SH-SY5Y (cell line): ENCODE measurements around the gene AFAP1L2.
A peak's percentile ranks its signal among the peaks of the same experiment; 100 is the strongest.

Experiments
- GATA2 ChIP-seq: IDR thresholded peaks from 2 replicates; pipeline ENCODE4 v1.6.1; 2011; ENCODE audit warnings: mild to moderate bottlenecking, low read depth, low read length
- GATA3 ChIP-seq: IDR thresholded peaks from 2 replicates; pipeline ENCODE4 v1.6.1; 2011; ENCODE audit warnings: low read depth, mild to moderate bottlenecking, low read length, moderate library complexity

The AFAP1L2 gene

GRCh38 chr10:114274616-114275453 is 129.5 kb downstream of the AFAP1L2 start:
- TF ChIP-seq GATA3 (no peak), GATA2 (no peak)

DNA sequence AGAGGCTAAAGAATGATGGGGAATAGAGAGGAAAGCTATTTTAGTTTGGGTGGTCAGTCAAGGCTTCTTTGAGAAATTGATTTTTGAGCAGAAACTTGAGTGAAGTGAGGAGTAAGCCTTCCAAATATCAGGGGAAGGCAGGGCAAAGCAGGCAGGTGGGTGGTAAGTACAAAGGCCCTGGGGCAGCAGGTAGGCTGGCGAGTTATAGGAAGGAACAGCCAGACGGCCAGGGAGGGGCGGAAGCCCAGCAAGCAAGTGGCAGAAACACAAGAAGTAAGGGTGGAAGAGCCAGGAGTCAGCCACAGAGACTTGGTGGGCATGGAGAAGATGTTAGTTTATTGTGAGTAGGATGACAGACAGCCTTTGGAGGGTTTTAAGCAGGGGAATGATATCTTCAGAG is 130.4 kb downstream of the AFAP1L2 start:
- TF ChIP-seq GATA2, result no peak
- TF ChIP-seq GATA3, result no peak

DNA sequence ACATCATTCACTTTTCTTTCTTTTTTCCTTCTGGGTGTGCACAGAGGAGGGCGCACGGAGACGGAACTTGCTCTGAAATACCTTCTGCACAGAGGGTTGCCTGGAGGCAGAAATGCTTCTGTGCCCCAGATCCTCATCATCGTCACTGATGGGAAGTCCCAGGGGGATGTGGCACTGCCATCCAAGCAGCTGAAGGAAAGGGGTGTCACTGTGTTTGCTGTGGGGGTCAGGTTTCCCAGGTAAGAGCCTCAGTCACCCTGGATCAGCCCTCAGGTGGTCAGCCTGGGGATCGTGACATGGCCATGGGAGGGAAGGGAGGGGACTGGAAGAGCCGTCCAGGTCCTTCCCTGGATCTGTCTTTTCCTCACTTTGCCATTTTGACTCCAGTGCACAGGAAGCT is 131.6 kb downstream of the AFAP1L2 start:
- TF ChIP-seq GATA3 (no peak), GATA2 (no peak)

GRCh38 chr10:114271779-114272167 is 132.5 kb downstream of the AFAP1L2 start:
- TF ChIP-seq GATA2 (no peak), GATA3 (no peak)

- no peak for TF ChIP-seq GATA3
- no peak for TF ChIP-seq GATA2
These were observed 133.1 kb downstream of the AFAP1L2 start for GRCh38 chr10:114271075-114271778.

GRCh38 chr10:114266521-114266920 is 137.8 kb downstream of the AFAP1L2 start:
- TF ChIP-seq GATA3, result no peak
- peak; percentile 47 for TF ChIP-seq GATA2

GRCh38 chr10:114265392-114266053 is 138.8 kb downstream of the AFAP1L2 start:
- TF ChIP-seq GATA2 (no peak), GATA3 (no peak)

DNA sequence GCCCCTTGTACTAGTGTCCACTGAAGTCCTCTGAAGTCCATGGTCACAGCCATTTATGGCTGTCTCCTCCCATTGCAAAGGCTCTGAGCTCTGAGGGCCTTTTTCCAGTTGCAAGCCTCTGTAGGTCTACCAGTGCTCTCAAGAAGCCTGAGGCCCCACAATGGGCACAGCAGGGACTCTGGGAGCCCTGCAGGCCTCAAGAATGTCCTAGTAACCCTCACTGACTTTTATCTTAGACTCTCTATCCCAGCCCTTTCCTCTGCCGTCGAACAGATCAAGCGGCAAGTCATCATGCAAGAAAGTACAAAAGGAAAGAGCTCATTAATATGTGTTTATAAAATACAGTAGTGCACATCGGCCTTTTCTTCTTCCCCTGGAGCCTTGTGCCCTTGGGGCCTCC is 141.8 kb downstream of the AFAP1L2 start:
- TF ChIP-seq GATA3 (no peak), GATA2 (no peak)

DNA sequence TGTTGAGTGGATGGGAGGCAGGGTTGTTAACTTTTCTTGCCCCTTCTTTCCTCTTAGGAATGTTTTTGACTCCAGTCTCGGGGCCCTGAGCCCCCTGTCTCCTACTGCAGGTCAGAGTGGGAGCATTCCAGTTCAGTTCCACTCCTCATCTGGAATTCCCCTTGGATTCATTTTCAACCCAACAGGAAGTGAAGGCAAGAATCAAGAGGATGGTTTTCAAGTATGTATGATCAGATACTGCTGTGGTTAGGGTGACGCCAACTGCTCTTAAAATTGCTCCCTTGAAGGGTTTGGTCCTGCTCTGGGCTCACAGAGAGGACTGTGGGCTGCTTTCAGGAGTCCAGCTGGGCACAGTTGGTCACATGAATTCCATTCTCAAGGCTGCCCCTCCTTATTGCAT is 143.2 kb downstream of the AFAP1L2 start:
- TF ChIP-seq GATA3 (no peak), GATA2 (no peak)

GRCh38 chr10:114260366-114260765 is 143.9 kb downstream of the AFAP1L2 start:
- TF ChIP-seq GATA3 (no peak), GATA2 (no peak)

DNA sequence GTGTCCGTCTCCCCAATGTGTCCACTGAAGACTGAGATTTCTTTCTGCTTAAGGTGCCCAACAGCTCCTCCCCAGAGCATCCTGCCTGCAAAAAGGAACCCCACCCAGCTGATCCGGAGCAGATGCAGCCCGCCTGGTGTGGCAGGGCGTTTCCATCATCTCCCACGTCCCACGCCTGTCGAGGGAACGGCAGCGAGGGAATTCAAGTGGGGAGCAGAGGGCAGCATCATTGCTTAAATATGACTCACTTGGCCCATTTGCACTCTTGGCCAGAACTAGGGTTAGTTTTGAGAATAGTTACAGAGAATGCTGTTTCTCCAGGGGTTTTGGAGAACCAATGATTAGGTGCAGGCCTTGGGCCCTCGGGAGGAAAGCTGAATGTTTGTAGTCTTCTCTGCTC is 144.5 kb downstream of the AFAP1L2 start:
- TF ChIP-seq GATA2 (no peak), GATA3 (no peak)

- TF ChIP-seq GATA3 (no peak), GATA2 (no peak)
These were observed 145.9 kb downstream of the AFAP1L2 start for GRCh38 chr10:114258274-114258840.

DNA sequence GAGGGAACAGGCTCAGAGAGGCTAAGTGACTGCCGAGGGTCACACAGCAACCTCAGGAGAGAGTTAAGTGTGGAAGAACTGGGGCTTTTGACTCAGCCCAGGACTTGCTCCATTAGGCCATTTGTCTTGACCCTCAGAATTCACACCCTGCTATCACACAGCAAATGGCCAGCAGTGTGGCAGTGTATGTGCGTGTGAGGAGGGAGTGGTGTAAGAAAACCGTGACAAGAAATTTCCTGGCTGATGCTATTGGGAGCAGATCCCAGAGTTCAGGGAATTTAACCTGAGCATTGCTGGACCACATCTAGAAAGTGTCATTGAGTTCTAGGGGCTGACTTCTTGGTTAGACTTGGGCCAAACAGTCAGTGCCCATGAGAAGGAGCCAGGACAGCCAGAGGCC is 146.8 kb downstream of the AFAP1L2 start:
- no peak for TF ChIP-seq GATA3
- TF ChIP-seq GATA2, result no peak

GRCh38 chr10:114256822-114257221 is 147.5 kb downstream of the AFAP1L2 start:
- no peak for TF ChIP-seq GATA3
- TF ChIP-seq GATA2, result no peak
